Skeletal muscle satellite cell (primary cell): ENCODE results near the gene EDN3.
"Not testable (repeated sequence)": the region's sequence is repeated elsewhere in the genome, so short reads cannot be mapped to it uniquely, and the experiment has no call there.

Experiments used
- H3K27me3 ChIP-seq: 2 replicates; pipeline ENCODE4 v1.7.0; 2013; ENCODE audit warnings: low read length; ENCODE audit not compliant: control insufficient read depth, insufficient read depth
- H3K36me3 ChIP-seq: 2 replicates; pipeline ENCODE4 v1.7.0; 2013; ENCODE audit warnings: mild to moderate bottlenecking, control low read depth, low read length; ENCODE audit not compliant: insufficient read depth
- H3K4me1 ChIP-seq: 2 replicates; pipeline ENCODE4 v1.7.0; 2013; ENCODE audit warnings: low read length; ENCODE audit not compliant: control insufficient read depth, insufficient read depth
- H3K4me2 ChIP-seq: 2 replicates; pipeline ENCODE4 v1.7.0; 2013; ENCODE audit warnings: mild to moderate bottlenecking, low read length
- H3K4me3 ChIP-seq: 2 replicates; pipeline ENCODE4 v1.7.0; 2013; ENCODE audit warnings: low read length
- H3K9ac ChIP-seq: 2 replicates; pipeline ENCODE4 v1.7.0; 2013; ENCODE audit warnings: mild to moderate bottlenecking, low read depth, low read length, moderate library complexity
- H3K9me3 ChIP-seq: replicated peaks from 2 replicates; pipeline ENCODE4 v1.7.0; 2013; ENCODE audit warnings: mild to moderate bottlenecking, control low read depth, low read length

Gene EDN3

GRCh38 chr20:59341285-59342022 lies 41.0 kb downstream of the EDN3 start:
- H3K4me2 ChIP-seq, H3K27me3 ChIP-seq, H3K36me3 ChIP-seq, H3K9ac ChIP-seq, H3K9me3 ChIP-seq, H3K4me3 ChIP-seq, H3K4me1 ChIP-seq: not testable (repeated sequence)

- H3K9ac ChIP-seq = no peak overlapping the region
- no peak overlapping the region for H3K4me2 ChIP-seq
- no peaks in the 10 kb centered on the region for H3K36me3 ChIP-seq
- no peaks in the 10 kb centered on the region for H3K4me1 ChIP-seq
- no peaks in the 10 kb centered on the region for H3K27me3 ChIP-seq
- H3K4me3 ChIP-seq = no peak overlapping the region
- no peaks in the 10 kb centered on the region for H3K9me3 ChIP-seq
Observed at GRCh38 chr20:59342023-59342957, 41.9 kb downstream of the EDN3 start.

DNA sequence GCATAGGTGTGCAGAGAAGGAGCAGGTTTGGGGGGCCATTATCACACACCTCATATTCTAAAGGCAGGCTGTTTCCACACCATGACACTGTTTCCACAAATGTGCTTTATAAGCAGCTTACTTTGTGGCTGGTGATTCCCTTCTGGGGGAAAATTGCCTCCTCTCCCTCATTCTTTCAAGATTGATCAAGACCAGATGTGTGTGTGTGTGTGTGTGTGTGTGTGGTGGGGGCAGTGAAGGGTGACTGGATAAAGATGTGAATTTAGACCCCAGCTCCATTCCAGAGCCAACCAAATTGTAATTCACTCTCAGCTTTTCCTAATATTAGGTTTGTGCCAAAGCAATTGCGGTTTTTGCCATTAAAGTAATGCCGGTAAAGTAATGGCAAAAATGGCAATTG lies 45.6 kb downstream of the EDN3 start:
- Histone ChIP-seq H3K4me3 (no peak overlapping the region), H3K9ac (no peak overlapping the region), H3K36me3 (no peaks in the 10 kb centered on the region), H3K4me1 (no peaks in the 10 kb centered on the region), H3K4me2 (no peak overlapping the region), H3K9me3 (no peaks in the 10 kb centered on the region), H3K27me3 (no peaks in the 10 kb centered on the region)

DNA sequence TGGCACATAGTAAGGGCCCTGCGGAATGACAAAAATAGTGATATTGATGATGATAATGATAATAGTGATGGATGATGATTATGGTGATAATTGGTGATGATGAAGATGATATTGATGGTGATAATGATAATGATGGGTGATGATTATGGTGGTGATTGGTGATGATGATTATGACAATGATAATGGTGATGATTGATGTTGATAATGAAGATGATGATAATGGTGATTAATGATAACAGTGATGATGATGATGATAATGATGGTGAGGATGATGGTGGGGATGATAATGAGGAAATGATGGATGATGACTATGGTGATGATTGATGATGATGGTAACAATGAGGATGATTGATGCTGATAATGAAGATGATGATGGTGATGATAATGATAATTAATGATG lies 48.9 kb downstream of the EDN3 start:
- no peaks in the 10 kb centered on the region for H3K36me3 ChIP-seq
- no peaks in the 10 kb centered on the region for H3K4me1 ChIP-seq
- no peak overlapping the region for H3K4me2 ChIP-seq
- H3K9ac ChIP-seq = no peak overlapping the region
- no peaks in the 10 kb centered on the region for H3K9me3 ChIP-seq
- no peak overlapping the region for H3K4me3 ChIP-seq
- H3K27me3 ChIP-seq = no peaks in the 10 kb centered on the region

DNA sequence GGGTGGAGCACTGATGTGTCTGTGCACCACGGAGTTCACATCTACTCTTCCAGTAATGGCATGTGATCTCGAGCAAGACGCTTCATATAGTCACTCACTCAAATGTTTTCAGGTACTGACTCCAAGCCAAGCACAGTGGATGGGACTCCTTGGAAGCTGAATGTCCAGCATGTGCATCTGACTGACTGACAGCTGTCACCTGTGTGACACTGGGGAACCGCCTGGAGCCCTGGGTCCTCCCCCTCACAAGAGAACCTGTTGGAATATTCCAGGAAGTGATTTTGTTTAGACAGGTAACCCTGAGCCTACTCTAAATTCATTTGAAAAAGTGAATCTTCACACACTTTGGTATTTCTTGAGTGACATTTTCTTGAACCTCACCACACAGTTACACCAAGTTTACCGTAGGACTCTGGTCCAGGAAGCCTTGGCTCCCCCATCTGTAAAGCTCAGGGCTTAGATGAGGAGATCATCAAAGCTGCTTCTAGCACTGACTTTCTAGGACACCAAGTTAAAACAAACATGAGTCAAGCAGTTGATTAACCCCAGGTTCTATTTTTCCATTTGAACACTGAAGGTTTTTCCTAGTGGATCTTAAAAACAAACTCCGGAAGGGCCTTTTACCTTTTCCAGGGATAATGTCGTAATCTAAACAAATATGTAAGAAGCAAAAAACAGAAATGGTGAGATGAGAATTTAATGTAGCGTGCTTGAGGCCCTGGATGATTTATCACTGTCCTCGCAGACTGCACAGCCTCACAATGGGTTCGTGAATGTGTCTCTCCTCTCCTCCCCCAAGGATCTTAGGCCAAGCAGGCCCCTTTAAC lies 50.1 kb downstream of the EDN3 start:
- Histone ChIP-seq H3K9me3 (no peaks in the 10 kb centered on the region), H3K4me2 (no peak overlapping the region), H3K9ac (no peak overlapping the region), H3K4me3 (no peak overlapping the region), H3K36me3 (no peaks in the 10 kb centered on the region), H3K27me3 (no peaks in the 10 kb centered on the region), H3K4me1 (no peaks in the 10 kb centered on the region)

DNA sequence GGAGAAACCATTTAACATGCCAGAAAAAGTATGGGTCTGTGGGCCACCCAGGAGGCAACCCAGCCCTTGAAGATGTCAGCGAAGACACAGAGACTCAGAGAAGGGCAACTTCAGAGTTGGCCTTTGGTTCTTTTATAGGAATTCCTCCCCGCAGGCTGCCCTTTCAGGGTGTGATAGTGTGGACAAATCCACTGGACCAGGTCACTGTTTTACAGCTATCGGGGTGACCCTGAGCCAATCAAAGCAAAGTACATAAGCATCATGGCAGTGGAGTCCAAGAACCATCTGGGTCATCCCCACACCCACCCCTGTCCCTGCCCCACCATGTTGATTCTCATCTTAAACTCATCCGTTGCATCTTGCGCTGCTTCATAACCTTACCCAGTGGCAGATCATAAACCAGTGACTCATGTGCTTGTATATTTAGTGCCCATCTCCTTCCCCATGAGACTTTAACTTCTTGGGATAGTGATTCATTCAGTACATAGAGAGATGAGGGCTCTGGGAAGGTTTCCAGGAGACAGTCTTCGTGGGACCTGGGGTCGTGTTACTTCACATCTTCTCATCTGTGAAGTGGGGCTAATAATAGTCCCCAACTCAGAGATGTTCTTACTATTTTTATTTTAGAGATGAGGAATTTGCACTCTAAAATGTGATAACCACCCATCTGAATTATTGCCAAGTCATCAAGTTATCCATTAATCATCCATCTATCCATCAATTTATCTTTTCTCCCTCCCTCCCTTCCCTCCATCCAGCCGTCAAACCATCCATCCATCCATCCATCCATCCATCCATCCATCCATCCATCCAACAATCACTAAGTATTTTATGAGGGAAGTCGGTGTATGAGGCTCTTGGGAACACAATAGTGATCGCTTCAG lies 51.0 kb downstream of the EDN3 start:
- Histone ChIP-seq H3K27me3 (no peaks in the 10 kb centered on the region), H3K4me1 (no peaks in the 10 kb centered on the region), H3K4me3 (no peak overlapping the region), H3K4me2 (no peak overlapping the region), H3K9me3 (no peaks in the 10 kb centered on the region), H3K36me3 (no peaks in the 10 kb centered on the region), H3K9ac (no peak overlapping the region)

DNA sequence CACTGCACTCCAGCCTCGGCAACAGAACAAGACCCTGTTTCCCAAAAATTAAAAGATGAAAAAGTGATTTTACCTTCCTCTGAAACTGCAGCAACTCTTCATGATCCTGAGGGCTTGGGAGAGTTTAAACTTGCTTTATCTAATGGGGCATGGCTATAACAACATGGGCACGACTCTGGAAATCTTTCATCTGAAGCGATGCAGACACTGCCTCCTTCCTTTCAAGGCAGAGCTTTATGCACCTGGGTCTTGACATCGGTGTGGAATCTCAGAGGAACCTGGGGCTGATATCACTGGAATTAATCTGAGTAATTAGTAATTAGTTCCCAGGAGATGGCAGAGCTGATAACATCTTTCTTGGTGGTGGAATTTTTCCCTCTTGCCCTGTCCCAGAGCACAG lies 52.1 kb downstream of the EDN3 start:
- Histone ChIP-seq H3K4me1 (no peaks in the 10 kb centered on the region), H3K4me3 (no peak overlapping the region), H3K27me3 (no peaks in the 10 kb centered on the region), H3K36me3 (no peaks in the 10 kb centered on the region), H3K4me2 (no peak overlapping the region), H3K9ac (no peak overlapping the region), H3K9me3 (no peaks in the 10 kb centered on the region)

DNA sequence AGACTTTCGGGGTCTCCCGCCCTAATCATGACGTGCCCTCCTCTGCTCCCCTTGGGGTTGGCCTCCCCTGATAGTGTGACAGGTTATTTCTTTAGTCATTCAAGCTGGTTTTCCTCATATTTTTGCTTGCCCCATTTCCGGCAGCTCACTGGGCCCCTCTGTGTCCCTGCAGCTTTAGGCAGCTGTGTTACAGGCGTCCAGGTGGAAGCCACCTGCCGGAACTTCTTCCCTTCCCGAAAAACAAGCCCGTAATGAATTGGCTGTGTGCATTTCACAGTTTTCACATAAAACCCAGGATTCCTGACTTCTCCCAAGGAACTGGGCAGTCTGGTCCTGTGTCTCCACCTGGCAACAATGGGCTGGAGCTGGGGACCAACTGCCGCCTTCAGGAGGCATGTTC lies 52.6 kb downstream of the EDN3 start:
- H3K9ac ChIP-seq = no peak overlapping the region
- no peaks in the 10 kb centered on the region for H3K9me3 ChIP-seq
- H3K4me3 ChIP-seq = no peak overlapping the region
- no peaks in the 10 kb centered on the region for H3K27me3 ChIP-seq
- H3K4me2 ChIP-seq = no peak overlapping the region
- H3K4me1 ChIP-seq = no peaks in the 10 kb centered on the region
- no peaks in the 10 kb centered on the region for H3K36me3 ChIP-seq

GRCh38 chr20:59354460-59354859 lies 54.0 kb downstream of the EDN3 start:
- Histone ChIP-seq H3K4me2 (no peak overlapping the region), H3K4me3 (no peak overlapping the region), H3K9ac (no peak overlapping the region), H3K9me3 (no peaks in the 10 kb centered on the region), H3K27me3 (no peaks in the 10 kb centered on the region), H3K4me1 (no peaks in the 10 kb centered on the region), H3K36me3 (no peaks in the 10 kb centered on the region)

DNA sequence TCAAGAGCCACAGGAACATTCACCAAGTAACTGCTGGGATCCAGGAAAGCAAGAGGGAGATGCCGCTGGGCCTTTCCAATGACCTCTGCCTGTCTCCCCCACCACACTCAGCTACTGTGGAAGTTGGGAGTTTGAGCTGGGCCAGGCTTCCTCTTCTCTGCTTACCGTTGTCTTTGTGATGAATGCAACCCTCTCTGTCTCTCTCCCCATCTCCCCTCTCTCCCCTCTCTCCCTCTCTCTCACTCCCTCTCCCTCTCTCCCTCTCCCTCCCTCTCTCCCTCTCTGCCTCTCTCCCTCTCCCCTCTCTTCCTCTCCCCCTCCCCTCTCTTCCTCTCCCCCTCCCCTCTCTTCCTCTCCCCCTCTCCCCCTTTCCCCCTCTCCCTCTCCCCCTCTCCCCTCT lies 54.8 kb downstream of the EDN3 start:
- Histone ChIP-seq H3K36me3 (no peaks in the 10 kb centered on the region), H3K9me3 (no peaks in the 10 kb centered on the region), H3K27me3 (no peaks in the 10 kb centered on the region), H3K9ac (no peak overlapping the region), H3K4me3 (no peak overlapping the region), H3K4me2 (no peak overlapping the region), H3K4me1 (no peaks in the 10 kb centered on the region)
